ENCODE measurements around the gene LCE7A.

The LCE7A gene

GRCh38 chr1:152879559-152880198, 19.9 kb downstream of the LCE7A start:
- no peak for DNase-seq (ENCODE audit: low read depth in 3 of 3, low spot score in 1 of 3)

DNA sequence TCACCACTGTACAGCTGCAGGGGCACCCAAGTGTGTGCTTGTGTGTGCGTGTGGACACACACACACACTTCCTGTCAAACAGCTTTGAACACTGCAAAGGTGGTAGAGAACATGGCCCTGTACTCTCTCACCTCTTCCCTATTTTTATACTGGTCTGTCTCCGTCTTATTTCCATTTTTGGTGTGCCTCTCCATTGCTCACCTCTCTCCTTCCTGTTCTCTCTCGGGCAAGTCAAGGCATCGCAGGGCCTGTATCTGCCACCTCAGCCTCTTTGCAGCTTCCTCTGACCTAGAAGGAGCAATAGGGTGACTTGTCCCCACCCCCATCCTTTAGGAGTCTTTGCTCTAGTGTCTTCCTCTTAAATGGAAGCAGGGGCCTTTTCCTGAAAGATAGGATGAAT, 20.5 kb downstream of the LCE7A start:
- no peak for DNase-seq (ENCODE audit: low read depth in 3 of 3, low spot score in 1 of 3)

DNA sequence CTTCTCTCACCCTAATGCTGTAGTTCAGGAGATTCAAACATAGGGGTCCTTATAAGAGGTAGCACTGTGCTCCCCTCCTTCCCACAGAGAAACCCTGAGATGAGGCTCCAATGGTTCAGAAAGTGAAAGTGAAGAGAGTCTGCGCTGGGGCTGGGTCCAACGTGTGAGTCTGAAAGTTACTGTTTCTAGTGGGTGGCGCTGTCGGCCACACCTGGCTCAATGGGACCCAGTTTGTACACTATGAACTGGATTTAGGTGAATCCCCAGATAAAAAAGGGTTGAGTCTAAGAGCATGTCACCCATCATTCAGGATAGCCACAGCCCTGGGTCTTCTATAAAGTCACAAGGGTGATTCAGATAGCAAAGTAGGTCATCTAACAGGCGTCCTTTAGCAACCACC, 21.1 kb downstream of the LCE7A start:
- DNase-seq (ENCODE audit: low read depth in 3 of 3, low spot score in 1 of 3): no peak

GRCh38 chr1:152884085-152884484, 24.3 kb downstream of the LCE7A start:
- no peak for DNase-seq (ENCODE audit: low read depth in 3 of 3, low spot score in 1 of 3)

DNA sequence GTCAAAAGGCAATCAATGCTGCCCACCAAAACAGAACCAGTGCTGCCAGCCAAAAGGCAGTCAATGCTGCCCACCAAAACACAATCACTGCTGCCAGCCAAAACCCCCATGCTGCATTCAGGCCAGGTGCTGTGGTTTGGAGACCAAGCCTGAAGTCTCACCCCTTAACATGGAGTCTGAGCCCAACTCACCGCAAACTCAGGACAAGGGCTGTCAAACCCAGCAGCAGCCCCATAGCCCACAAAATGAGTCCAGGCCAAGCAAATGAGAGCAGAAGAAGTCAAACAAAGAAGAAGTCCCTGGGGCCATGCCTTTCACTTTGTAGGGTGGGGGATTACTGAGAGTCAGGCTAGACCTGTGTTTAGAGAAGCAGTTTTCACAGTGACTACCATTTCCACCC, 24.7 kb downstream of the LCE7A start:
- no peak for DNase-seq (ENCODE audit: low read depth in 3 of 3, low spot score in 1 of 3)

- DNase-seq (ENCODE audit: low read depth in 3 of 3, low spot score in 1 of 3): no peak
Observed at GRCh38 chr1:152884966-152885624, 25.3 kb downstream of the LCE7A start.

- no peak for DNase-seq (ENCODE audit: low read depth in 3 of 3, low spot score in 1 of 3)
Observed at GRCh38 chr1:152886085-152886484, 26.3 kb downstream of the LCE7A start.

GRCh38 chr1:152886758-152887409, 27.1 kb downstream of the LCE7A start:
- no peak for DNase-seq (ENCODE audit: low read depth in 3 of 3, low spot score in 1 of 3)

DNA sequence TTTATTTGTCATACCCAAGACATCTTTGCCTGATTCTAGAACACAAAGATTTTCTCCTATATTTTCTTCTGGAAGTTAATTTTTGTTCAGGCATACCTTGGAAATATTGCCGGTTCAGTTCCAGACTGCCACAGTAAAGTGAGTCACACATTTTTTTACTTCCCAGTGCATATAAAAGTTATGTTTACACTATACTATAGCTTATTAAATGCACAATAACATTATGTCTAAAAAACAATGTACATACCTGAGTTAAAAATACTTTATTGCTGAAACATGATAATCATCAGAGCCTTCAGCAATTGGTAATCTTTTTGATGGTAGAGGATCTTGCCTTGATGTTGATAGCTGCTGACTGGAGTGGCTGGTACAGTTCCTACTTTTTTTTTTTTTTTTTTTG, 28.3 kb downstream of the LCE7A start:
- no peak for DNase-seq (ENCODE audit: low read depth in 3 of 3, low spot score in 1 of 3)

- no peak for DNase-seq (ENCODE audit: low read depth in 3 of 3, low spot score in 1 of 3)
Observed at GRCh38 chr1:152899027-152899426, 39.2 kb downstream of the LCE7A start.

GRCh38 chr1:152899883-152900282, 40.1 kb downstream of the LCE7A start:
- no peak for DNase-seq (ENCODE audit: low read depth in 3 of 3, low spot score in 1 of 3)

- DNase-seq (ENCODE audit: low read depth in 3 of 3, low spot score in 1 of 3): no peak
Observed at GRCh38 chr1:152901631-152902030, 41.8 kb downstream of the LCE7A start.

- DNase-seq (ENCODE audit: low read depth in 3 of 3, low spot score in 1 of 3): no peak
Observed at GRCh38 chr1:152902636-152903035, 42.8 kb downstream of the LCE7A start.

DNA sequence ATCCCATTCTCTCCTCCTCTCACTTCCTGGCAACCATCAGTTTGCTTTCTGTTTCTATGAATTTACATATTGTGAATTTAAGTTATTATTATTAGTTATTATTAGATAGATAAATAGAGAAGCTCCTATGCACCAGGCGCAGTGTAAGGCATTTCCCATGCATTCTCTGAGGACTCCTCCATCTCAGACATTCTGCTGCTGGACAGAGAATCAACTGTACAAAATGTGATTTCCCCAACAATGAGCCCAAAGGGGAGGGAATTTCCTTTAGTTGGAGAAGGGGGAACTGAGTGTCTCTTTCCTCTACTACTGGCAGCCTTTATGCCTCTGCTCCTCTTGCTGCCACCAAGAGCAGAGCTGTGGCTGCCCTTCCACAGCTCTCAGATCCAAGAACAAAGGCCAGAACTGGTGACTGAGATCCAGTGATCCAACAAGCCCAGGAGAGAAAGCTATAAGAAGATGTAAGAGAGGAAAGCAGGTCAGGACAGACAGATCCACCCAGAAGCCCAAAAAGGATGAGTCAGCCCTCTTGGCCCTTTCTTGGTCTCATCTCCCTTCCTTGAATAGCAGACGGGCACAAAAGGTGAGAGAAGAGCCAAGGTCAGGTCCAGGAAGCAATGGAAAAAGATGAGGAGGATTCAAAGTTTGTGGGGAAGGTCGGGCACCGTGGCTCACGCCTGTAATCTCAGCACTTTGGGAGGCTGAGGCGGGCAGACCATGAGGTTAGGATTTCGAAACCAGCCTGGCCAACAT, 45.1 kb downstream of the LCE7A start:
- DNase-seq (ENCODE audit: low read depth in 3 of 3, low spot score in 1 of 3): no peak

DNA sequence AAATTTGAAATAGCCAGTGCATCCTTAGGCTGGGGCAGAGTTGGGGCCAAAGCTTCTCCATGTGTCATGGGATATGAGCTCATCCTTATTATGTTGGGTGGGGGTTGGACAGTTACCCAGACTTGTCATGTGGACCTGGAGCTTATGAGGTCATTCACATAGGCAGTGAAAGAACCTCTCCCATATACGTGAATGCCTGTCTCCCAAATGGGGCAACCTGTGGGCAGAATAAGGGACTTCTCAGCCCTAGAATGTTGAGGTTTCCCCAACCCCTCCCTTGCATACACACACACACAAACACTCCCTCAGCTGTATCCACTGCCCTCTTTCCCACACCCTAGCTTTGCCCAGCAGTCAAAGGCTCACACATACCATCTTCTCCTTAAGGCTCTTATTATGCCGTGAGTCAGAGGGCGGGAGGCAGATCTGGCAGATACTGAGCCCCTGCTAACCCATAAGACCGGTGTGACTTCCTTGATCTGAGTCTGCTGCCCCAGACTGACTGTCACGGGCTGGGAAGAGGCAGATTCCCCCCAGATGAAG, 46.3 kb downstream of the LCE7A start:
- no peak for DNase-seq (ENCODE audit: low read depth in 3 of 3, low spot score in 1 of 3)

- DNase-seq (ENCODE audit: low read depth in 3 of 3, low spot score in 1 of 3): no peak
Observed at GRCh38 chr1:152907686-152908601, 48.1 kb downstream of the LCE7A start, which contains the start of gene IVL. IVL (plus strand) TSS chr1:152908546; CDS start chr1:152909798, 1,252 bp downstream.

GRCh38 chr1:152909206-152909605, 49.4 kb downstream of the LCE7A start:
- DNase-seq (ENCODE audit: low read depth in 3 of 3, low spot score in 1 of 3): no peak
